ENCODE results near the gene KCNMA1.
"Not testable (repeated sequence)": the region's sequence is repeated elsewhere in the genome, so short reads cannot be mapped to it uniquely, and the experiment has no call there.

The KCNMA1 gene

GRCh38 chr10:77357185-77357584 lies 280.4 kb downstream of the KCNMA1 start:
- DNase-seq = no peak

DNA sequence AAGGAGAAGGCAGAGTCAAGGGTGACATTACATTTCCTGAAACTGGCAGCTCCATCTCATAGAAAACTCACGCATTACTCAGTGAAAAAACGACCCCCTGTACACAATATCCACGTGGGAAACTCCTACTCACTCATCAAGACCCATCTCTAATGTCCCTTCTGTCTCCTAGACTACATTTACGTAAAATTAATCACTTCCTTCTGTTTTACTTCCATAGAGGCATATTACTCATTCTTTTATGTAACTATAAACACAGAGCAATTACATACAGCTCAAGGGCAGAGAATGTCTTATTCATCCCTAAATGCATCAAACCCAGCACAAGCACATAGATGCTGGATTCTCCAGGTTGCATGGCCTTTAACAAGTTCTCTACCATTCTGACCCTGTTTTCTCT lies 281.8 kb downstream of the KCNMA1 start:
- DNase-seq = no peak

DNA sequence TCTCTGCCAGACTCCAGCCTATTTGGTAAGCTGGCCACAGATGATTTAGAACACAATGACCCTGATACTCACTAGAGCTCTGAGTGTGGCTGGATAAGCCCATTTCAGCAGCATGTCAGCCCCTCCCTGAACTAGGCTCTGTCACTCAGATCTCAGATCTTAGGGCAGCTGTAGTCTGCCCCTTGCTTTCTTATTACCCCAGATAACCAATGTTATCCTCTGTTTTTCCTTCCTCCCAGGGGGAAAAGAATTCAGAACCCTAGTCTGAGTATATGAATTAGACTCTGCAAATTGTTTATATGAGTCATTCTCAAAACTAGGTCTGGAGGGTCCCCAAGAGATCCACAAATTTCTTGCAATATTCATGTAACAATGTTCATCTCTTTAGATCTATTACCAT lies 286.2 kb downstream of the KCNMA1 start:
- no peak for DNase-seq

GRCh38 chr10:77350711-77351119 lies 286.9 kb downstream of the KCNMA1 start:
- no peak for DNase-seq

DNA sequence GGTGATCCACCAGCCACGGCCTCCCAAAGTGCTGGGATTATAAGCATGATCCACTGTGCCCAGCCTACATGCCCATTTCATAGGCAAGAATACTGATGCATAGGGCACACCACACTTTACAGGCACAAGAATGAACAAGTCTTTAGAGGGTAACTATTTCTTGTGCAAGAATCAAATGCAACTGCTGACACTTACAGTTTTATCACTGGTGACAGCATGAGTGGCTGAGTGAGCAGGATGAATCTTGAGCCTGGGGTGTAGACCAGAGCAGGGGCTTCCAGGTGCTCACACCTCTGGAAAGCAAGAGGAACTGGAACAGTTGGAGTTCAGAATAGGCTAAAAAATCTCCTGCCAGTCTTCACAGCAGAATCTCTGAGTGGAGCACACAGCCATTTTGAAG lies 287.5 kb downstream of the KCNMA1 start:
- DNase-seq = no peak

DNA sequence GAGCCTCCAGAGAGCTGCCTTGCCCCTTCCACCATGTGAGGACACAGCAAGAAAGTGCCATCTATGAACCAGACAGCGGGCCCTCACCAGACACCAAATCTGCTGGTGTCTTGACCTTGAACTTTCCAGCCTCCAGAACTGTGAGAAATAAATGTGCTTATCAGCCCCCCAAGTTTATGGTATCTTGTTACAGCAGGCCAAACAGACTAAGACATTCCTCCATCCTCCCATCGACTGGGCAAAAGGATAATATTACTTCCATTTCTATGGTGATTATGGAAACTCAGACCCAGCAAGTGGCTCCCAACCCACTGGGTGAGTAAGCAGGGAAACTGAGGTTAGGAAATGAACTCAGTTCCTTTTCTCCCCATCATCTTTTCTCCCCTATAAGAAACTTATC lies 288.4 kb downstream of the KCNMA1 start:
- no peak for DNase-seq

- DNase-seq = no peak
Observed at GRCh38 chr10:77348751-77349150, 288.9 kb downstream of the KCNMA1 start.

GRCh38 chr10:77348082-77348481 lies 289.5 kb downstream of the KCNMA1 start:
- DNase-seq = no peak

- DNase-seq = no peak
Observed at GRCh38 chr10:77347052-77347451, 290.6 kb downstream of the KCNMA1 start.

DNA sequence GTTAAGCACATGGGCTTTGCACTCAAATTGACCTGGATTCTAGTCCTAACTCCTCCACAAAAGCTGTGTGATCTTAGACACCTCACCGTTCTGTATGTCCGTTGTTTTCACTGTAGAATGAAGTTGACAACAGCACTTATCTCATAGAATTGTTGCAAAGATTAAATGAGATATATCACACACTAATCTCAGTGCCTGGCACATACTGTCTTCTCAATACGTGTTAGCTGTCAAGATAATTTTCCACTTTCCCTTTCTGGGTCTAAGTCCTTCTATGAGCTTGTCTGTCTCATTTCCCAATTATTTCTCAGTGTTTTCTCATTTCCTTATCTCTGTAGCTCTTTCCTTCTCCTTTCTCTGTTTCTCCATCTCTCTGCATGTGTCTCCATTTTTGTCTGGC lies 296.6 kb downstream of the KCNMA1 start:
- DNase-seq = no peak

DNA sequence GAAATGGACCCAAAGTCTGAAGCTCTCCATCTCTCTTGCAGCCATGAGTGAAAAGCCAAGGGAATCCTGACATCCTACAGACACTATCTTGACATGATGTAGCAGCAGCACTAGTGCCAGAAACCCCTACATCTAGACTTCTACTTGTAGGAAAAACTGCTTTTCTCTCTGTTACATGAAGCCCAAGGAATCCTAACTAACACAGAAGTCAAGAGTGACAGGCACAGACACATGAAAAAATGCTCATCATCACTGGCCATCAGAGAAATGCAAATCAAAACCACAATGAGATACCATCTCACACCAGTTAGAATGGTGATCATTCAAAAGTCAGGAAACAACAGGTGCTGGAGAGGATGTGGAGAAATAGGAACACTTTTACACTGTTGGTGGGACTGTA lies 297.7 kb downstream of the KCNMA1 start:
- not testable (repeated sequence) for DNase-seq

DNA sequence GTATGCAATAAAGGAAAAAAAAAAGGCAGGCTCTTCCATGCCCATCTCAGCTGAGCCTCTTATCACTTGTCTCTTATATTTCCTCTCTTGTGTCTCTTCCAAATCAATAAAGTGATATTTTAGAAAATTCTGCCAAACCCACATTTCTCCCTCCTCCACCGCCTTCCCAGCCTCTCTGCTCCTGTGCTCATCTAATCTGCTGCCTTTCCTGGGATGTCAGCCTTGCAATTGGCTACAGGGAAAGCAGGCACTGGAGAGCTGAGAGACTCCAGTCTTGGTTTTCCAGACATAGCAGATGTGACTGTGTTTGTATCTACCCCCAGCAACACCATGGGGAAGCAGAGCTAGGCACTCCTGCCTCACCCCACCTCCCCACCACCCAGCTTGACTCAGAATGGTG lies 298.4 kb downstream of the KCNMA1 start:
- no peak for DNase-seq

DNA sequence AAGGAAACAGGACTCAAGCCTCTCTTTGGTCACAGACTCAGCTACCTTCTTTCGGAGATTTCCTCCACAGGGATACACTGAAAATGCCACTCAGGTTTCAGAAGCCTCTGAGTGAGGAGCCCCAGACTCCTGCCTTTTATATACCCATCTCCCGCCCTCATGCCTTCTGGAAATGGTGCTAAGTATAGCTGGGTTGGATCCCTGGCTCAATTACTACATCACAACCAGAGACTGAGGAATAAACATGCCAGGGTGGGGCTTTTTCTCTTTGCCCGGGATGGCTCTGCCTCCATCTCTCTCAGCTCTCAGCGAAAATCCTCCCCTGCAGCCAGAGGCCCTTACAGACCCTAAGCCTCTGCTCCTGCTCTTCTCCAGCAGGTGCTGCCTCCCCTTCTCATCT lies 299.5 kb downstream of the KCNMA1 start:
- DNase-seq = no peak

DNA sequence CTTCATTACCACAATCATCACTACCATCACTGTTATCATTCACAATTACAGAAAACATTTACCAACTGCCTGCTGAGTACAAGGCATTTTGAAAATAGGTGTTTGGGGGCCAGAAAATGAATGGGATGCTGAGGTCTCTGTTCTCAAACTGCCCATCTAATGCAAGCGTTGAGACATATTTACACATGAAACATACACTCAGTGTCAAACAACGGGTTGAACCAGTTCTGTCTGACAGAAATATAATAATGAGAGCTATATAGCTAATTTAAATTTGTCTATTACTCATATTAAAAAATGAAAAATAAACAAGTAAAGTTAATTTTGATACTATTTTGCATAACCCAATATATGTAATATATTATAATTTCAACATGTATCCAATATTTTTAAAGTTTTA lies 303.1 kb downstream of the KCNMA1 start:
- no peak for DNase-seq

GRCh38 chr10:77333610-77334340 lies 303.8 kb downstream of the KCNMA1 start:
- no peak for DNase-seq

- no peak for DNase-seq
Observed at GRCh38 chr10:77332256-77332655, 305.4 kb downstream of the KCNMA1 start.

- no peak for DNase-seq
Observed at GRCh38 chr10:77328272-77328816, 309.3 kb downstream of the KCNMA1 start.

GRCh38 chr10:77325233-77325537 lies 312.4 kb downstream of the KCNMA1 start:
- no peak for DNase-seq

DNA sequence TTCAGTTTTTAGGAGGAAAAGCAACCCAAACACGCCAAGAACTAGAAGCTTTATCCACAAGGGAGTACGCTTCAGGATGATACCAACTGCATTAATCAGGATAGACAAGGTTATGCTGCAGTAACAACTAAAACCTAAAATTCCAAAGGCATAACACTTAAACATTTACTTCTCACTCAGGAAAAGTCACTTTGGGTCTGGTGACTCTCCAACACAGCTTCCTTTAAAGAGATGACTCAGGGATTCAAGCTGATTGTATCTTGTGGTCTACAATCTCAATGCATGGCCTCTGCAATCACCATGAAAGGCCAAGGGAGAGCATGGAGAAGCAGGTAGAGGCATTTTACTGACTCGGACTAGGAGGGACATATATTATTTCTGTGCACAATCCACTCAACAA lies 315.8 kb downstream of the KCNMA1 start:
- no peak for DNase-seq

DNA sequence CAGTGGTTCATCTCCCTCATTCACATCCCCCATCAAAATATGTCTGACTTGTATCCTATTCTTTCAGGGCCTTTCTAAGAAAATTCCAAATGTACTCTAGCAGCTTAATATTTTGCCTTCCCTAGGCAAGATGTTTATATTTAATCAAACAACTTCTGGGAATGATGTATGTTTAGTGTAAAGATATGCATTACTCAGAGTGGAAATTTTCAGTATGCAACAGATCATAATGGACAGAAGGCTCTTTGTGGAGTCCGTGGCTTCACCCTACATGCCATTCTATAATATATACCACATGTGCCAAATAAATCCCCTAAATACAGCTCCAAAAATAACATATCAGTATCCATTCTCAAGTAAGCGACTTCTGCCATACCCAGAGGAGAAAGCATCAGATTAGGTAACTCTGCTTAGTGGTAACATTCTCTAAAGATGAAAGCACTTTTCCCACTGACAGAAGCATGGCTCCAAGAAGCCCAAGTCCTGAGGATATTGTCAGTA lies 316.6 kb downstream of the KCNMA1 start:
- DNase-seq = no peak

- DNase-seq = no peak
Observed at GRCh38 chr10:77319557-77319956, 318.1 kb downstream of the KCNMA1 start.

GRCh38 chr10:77318739-77319138 lies 318.9 kb downstream of the KCNMA1 start:
- no peak for DNase-seq

GRCh38 chr10:77317221-77317620 lies 320.4 kb downstream of the KCNMA1 start:
- DNase-seq = no peak

- no peak for DNase-seq
Observed at GRCh38 chr10:77315496-77316129, 322.0 kb downstream of the KCNMA1 start.
